ENCODE results near the gene ZNF367. TPM values are rescaled to one million over a fixed set of nuclear protein-coding genes. Genes with fewer than 3 reads are reported as not detected.

Gene ZNF367
- total and polyA plus RNA-seq, 2 experiments from 2014 or later, result 2.5 to 12.3 TPM

DNA sequence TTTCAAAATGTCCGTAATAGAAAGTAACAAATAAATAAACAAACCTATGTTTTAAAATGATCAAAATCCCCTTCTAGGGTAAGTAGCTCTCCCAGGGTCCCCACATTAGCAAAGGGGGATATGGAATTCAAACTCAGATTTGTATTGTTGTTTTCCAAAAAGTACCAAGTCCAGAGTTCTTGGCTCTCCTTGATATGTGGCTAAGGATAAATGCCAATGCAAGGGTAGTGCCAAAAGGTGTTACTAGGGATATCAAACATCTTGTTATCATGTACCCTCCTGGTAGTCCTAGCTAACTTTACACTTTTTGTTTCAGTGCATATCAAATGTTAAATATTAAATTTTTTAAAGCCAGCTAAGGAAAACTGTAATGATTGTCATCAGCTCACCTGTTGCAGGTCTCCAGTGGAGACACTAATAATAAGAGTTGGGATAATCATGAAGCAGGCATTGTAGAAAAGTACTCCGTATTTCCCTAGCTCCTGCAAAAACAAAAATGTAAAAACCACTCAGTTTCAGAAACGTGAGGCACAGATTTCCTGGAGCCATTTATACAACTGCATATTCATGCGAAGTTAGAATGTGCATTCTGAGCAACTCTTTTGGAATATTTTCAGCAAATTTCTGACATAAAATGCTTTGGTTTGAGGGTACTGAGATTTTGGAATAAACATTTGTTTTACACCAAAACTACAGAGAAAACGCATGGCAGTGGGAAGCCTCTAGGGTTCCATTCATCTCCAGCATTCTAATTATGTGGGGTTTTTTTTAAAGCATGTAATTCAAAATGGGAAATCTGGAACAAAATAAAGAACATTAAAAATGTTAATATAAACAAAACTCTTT lies 74.4 kb downstream of the ZNF367 start:
- Histone ChIP-seq H3K4me3 (no peak overlapping the region), H3K36me3 (ENCODE audit: insufficient read depth) (no peaks in the 10 kb centered on the region), H2AFZ (no peak overlapping the region), H3K4me2 (peak overlapping the region; percentile 39), H4K20me1 (replicated peaks; ENCODE audit: insufficient read depth) (no peaks in the 10 kb centered on the region), H3K4me1 (ENCODE audit: insufficient read depth) (peaks cover 50% of the 10 kb centered on the region), H3F3A (replicated peaks; ENCODE audit: low read depth) (0 out of 2 replicates have a peak, but pooled peaks cover 5% of the 10 kb centered on the region), H3K79me2 (replicated peaks; ENCODE audit: insufficient read depth) (no peaks in the 10 kb centered on the region), H3K27me3 (ENCODE audit: insufficient read depth) (no peaks in the 10 kb centered on the region), H3K27ac (ENCODE audit: low read depth) (peak overlapping the region; percentile 87), H3K9me2 (ENCODE audit: insufficient read depth) (no peaks in the 10 kb centered on the region)
- DNase-seq (ENCODE audit: low spot score) (no peak), ATAC-seq (no peak)
- Mint-ChIP-seq H3K27me3 (ENCODE audit: insufficient read depth, low read depth, poor library complexity) (no peaks in the 10 kb centered on the region), H3K4me1 (peaks cover 47% of the 10 kb centered on the region), H3K9me3 (no peaks in the 10 kb centered on the region; the same call in 2 of the 3 replicates), H3K36me3 (ENCODE audit: low read depth) (peaks cover 11% of the 10 kb centered on the region), H3K27ac (peak overlapping the region; percentile 94), H3K4me3 (no peak overlapping the region)
- TF ChIP-seq JUNB (IDR thresholded peaks at IDR 0.05; ENCODE audit: unreplicated experiment), result no peak
- TF ChIP-seq, protein P1, sequence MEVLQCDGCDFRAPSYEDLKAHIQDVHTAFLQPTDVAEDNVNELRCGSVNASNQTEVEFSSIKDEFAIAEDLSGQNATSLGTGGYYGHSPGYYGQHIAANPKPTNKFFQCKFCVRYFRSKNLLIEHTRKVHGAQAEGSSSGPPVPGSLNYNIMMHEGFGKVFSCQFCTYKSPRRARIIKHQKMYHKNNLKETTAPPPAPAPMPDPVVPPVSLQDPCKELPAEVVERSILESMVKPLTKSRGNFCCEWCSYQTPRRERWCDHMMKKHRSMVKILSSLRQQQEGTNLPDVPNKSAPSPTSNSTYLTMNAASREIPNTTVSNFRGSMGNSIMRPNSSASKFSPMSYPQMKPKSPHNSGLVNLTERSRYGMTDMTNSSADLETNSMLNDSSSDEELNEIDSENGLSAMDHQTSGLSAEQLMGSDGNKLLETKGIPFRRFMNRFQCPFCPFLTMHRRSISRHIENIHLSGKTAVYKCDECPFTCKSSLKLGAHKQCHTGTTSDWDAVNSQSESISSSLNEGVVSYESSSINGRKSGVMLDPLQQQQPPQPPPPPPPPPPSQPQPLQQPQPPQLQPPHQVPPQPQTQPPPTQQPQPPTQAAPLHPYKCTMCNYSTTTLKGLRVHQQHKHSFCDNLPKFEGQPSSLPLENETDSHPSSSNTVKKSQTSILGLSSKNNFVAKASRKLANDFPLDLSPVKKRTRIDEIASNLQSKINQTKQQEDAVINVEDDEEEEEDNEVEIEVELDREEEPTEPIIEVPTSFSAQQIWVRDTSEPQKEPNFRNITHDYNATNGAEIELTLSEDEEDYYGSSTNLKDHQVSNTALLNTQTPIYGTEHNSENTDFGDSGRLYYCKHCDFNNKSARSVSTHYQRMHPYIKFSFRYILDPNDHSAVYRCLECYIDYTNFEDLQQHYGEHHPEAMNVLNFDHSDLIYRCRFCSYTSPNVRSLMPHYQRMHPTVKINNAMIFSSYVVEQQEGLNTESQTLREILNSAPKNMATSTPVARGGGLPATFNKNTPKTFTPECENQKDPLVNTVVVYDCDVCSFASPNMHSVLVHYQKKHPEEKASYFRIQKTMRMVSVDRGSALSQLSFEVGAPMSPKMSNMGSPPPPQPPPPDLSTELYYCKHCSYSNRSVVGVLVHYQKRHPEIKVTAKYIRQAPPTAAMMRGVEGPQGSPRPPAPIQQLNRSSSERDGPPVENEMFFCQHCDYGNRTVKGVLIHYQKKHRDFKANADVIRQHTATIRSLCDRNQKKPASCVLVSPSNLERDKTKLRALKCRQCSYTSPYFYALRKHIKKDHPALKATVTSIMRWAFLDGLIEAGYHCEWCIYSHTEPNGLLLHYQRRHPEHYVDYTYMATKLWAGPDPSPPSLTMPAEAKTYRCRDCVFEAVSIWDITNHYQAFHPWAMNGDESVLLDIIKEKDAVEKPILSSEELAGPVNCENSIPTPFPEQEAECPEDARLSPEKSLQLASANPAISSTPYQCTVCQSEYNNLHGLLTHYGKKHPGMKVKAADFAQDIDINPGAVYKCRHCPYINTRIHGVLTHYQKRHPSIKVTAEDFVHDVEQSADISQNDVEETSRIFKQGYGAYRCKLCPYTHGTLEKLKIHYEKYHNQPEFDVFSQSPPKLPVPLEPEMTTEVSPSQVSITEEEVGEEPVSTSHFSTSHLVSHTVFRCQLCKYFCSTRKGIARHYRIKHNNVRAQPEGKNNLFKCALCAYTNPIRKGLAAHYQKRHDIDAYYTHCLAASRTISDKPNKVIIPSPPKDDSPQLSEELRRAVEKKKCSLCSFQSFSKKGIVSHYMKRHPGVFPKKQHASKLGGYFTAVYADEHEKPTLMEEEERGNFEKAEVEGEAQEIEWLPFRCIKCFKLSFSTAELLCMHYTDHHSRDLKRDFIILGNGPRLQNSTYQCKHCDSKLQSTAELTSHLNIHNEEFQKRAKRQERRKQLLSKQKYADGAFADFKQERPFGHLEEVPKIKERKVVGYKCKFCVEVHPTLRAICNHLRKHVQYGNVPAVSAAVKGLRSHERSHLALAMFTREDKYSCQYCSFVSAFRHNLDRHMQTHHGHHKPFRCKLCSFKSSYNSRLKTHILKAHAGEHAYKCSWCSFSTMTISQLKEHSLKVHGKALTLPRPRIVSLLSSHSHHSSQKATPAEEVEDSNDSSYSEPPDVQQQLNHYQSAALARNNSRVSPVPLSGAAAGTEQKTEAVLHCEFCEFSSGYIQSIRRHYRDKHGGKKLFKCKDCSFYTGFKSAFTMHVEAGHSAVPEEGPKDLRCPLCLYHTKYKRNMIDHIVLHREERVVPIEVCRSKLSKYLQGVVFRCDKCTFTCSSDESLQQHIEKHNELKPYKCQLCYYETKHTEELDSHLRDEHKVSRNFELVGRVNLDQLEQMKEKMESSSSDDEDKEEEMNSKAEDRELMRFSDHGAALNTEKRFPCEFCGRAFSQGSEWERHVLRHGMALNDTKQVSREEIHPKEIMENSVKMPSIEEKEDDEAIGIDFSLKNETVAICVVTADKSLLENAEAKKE (CRISPR knock-in tag; IDR thresholded peaks at IDR 0.05), result no peak
- no peak for TF ChIP-seq POLR2AphosphoS5 (IDR thresholded peaks at IDR 0.05; ENCODE audit: low read depth)
- no peak for TF ChIP-seq NANOG (IDR thresholded peaks at IDR 0.05; ENCODE audit: borderline replicate concordance)
- TF ChIP-seq, protein P2, sequence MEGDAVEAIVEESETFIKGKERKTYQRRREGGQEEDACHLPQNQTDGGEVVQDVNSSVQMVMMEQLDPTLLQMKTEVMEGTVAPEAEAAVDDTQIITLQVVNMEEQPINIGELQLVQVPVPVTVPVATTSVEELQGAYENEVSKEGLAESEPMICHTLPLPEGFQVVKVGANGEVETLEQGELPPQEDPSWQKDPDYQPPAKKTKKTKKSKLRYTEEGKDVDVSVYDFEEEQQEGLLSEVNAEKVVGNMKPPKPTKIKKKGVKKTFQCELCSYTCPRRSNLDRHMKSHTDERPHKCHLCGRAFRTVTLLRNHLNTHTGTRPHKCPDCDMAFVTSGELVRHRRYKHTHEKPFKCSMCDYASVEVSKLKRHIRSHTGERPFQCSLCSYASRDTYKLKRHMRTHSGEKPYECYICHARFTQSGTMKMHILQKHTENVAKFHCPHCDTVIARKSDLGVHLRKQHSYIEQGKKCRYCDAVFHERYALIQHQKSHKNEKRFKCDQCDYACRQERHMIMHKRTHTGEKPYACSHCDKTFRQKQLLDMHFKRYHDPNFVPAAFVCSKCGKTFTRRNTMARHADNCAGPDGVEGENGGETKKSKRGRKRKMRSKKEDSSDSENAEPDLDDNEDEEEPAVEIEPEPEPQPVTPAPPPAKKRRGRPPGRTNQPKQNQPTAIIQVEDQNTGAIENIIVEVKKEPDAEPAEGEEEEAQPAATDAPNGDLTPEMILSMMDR (conservative IDR thresholded peaks at IDR 0.05; ENCODE audit: low read depth in 2 of 2), result no peak
- TF ChIP-seq, protein P3, sequence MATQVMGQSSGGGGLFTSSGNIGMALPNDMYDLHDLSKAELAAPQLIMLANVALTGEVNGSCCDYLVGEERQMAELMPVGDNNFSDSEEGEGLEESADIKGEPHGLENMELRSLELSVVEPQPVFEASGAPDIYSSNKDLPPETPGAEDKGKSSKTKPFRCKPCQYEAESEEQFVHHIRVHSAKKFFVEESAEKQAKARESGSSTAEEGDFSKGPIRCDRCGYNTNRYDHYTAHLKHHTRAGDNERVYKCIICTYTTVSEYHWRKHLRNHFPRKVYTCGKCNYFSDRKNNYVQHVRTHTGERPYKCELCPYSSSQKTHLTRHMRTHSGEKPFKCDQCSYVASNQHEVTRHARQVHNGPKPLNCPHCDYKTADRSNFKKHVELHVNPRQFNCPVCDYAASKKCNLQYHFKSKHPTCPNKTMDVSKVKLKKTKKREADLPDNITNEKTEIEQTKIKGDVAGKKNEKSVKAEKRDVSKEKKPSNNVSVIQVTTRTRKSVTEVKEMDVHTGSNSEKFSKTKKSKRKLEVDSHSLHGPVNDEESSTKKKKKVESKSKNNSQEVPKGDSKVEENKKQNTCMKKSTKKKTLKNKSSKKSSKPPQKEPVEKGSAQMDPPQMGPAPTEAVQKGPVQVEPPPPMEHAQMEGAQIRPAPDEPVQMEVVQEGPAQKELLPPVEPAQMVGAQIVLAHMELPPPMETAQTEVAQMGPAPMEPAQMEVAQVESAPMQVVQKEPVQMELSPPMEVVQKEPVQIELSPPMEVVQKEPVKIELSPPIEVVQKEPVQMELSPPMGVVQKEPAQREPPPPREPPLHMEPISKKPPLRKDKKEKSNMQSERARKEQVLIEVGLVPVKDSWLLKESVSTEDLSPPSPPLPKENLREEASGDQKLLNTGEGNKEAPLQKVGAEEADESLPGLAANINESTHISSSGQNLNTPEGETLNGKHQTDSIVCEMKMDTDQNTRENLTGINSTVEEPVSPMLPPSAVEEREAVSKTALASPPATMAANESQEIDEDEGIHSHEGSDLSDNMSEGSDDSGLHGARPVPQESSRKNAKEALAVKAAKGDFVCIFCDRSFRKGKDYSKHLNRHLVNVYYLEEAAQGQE (IDR thresholded peaks at IDR 0.05; ENCODE audit: unreplicated experiment), result no peak
